HG02610 (cell line): ENCODE measurements around the gene JADE2.
A peak's percentile ranks its signal among the peaks of the same experiment; 100 is the strongest.
"Not testable (repeated sequence)": the region's sequence is repeated elsewhere in the genome, so short reads cannot be mapped to it uniquely, and the experiment has no call there.

Experiments
- ATAC-seq: cut with Tn5 transposase; IDR thresholded peaks from one replicate; pipeline ENCODE4 v1.9.1; 2021; ENCODE audit warnings: mild to moderate bottlenecking, moderate library complexity; ENCODE audit not compliant: unreplicated experiment

JADE2 gene

DNA sequence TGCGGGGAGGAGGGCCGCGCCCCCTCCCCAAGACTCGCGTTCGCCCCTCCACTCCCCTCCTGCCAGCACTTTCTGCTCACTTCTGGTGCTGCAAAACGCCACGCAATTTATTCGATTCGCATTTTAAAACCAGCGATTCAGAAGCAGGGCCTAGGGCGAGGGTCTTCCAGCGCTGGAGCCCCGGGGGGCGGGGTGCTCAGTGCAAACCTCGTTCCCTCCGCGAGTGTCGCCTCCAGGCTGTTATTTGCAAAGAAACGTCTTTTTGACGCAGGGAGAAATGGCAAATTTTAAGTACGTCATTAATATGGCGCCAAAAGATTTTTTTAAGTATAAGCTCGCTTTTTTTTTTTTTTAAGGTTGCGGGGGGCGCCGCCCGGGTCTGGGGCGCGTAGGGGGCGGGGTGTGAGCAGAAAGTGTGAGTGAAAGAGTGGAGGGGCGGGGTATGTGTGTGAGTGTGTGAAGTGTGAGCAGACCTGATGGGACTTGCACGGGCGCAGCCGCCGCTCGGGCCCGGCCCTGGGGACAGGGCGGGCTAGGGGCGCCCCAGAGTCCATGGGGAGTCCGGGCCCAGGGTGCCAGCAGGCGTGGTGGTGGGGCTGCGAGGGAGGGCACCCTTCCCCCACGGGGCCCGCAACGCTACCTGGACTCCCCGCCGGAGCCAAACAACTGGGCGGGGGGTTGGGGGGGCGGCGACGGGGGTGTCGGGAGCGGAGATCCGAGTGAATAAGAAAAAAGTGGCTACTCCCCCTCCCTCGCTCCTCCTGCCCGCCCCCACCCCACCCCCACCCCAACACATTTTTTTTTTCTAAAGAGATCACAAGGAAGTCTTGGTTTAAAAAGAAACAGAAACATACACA lies at the start of gene JADE2:
JADE2 (plus strand) TSS at position 845 of the 857 bp plus-strand sequence. CDS start 10,188 bp downstream, outside the sequence.
- ATAC-seq = peak; percentile 33

DNA sequence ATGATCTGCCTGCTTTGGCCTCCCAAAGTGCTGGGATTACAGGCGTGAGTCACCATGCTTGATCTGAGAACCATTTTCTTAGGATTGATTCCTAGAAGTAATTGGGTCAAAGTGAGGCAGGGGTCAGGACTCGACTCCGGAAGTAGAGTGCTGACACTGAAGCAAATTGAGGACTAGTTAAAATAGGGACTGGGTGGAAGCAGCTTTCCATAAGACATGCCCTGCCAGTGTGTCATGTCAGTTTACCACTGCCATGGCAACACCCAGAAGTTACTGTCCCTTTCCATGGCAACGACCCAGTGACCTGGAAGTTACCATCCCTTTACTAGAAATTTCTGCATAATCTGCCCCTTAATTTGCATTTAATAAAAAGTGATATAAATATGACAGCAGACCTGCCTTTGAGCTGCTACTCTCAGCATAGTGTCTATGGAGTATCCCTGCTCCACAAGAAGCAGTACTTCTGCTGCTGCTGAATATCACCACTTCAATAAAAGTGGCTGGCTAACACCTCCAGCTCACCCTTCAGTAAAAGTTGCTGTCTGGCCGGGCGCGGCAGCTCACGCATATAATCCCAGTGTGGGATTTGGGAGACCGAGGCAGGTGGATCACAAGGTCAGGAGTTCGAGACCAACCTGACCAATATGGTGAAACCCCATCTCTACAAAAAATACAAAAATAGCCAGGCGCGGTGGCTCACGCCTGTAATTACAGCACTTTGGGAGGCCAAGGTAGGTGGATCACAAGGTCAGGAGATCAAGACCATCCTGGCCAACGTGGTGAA lies 47.8 kb upstream of the JADE2 start:
- no peak for ATAC-seq

DNA sequence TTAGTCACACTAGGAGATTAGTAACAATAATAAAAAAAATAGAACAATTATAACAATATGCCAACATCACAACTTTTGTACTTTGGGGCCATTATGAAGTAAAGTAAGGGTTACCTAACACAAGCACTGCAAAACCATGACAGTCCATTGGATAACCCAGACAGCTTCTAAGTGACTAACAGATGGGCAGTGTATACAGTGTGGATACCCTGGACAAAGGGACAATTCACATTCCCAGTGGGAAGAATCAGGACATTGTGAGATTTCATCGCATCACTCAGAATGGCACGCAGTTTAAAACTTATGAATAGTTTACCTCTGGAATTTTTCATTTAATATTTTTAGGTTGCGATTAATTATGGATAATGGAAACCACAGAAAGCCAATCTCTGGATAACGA lies 45.6 kb upstream of the JADE2 start:
- ATAC-seq = no peak

- no peak for ATAC-seq
Observed at GRCh38 chr5:134489227-134489944, 36.1 kb upstream of the JADE2 start.

- ATAC-seq = no peak
Observed at GRCh38 chr5:134490255-134490924, 35.1 kb upstream of the JADE2 start.

GRCh38 chr5:134490925-134491271 lies 34.6 kb upstream of the JADE2 start:
- no peak for ATAC-seq

DNA sequence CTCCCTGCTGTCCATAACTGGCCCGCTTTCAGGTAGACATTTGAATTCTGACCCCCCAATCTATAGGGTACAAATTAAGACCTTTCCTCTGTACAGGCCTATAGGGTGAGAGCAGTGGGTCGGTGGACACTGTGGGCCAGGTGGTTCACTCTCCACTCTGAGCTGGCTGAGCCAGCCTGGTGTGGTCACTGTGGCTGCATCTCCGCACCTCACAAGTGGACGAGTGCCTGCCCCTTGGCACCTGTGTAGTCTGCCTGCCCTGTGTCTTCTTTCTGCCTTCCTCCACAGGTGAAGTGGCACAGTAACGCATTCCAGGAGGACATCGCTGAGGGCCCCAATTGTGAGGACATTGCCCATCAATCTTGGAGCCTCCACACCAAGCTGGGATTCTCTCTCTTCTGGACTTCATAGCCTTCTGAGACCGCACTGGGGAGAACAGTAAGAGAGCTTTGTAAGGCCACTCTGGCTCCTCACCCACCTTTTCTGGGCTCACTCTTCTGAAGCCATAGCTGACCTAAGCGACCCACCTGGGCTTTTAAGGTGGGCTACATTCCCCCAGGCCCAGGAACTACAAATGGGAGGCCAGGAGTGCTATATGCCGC lies 33.5 kb upstream of the JADE2 start:
- ATAC-seq = no peak

GRCh38 chr5:134492568-134492967 lies 32.9 kb upstream of the JADE2 start:
- ATAC-seq = no peak

DNA sequence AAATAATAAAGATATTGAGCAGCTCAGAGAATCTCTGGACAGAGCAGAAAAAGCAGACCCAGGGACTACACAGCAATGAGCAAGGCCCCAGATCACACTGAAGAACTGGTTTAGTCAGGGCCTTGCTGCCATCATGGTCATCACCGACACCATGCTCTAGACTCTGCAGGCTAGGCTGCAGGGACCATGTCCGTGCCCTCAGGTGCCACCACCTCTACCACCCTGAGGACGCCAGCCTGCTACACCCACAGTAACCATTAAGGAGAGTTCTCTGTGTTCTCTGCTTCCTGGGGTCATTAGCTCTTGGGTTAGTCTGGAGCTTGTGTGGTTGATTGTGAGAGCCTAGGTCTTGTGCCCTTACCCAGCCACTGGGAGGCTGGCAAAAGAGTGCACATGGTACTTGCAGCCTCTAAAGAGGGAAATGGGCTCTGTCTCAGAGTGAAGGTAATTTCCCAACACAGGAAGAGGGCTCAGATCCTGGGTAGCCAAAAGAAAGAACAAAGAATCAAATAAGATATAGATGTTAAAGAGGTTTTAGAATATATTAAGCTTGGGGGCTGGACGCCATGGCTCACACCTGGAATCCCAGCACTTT lies 31.9 kb upstream of the JADE2 start:
- ATAC-seq = no peak

DNA sequence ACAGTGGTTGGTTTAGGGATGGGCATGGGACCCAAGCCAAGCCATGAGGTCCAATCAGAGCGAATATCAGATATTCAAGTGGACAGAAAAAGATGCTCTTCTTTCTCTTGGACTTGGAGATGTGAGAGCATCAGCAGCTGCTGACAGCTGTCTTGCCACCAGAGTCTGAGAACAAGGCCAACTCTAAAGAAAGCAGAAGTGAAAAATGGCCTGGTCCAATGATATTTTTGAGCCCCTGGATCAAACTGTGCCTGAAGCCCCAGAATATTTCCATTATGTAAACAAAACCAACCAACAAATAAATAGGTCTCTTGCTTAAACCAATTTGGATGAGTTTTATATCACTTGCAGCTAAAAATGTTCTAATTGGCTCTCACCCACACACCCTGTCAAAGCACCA lies 30.7 kb upstream of the JADE2 start:
- peak; percentile 51 for ATAC-seq

DNA sequence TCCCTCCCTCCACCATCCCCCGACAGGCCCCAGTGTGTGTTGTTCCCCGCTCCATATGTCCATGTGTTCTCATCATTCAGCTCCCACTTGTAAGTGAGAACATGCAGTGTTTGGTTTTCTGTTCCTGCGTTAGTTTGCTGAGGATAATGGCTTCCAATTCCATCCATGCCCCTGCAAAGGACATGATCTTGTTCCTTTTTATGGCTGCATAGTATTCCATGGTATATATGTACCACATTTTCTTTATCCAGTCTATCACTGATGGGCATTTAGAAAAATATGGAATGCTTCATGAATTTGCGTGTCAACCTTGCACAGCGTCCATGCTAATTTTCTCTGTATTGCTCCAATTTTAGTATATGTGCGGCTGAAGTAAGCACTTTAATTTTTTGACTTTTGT lies 25.6 kb upstream of the JADE2 start:
- ATAC-seq = not testable (repeated sequence)

DNA sequence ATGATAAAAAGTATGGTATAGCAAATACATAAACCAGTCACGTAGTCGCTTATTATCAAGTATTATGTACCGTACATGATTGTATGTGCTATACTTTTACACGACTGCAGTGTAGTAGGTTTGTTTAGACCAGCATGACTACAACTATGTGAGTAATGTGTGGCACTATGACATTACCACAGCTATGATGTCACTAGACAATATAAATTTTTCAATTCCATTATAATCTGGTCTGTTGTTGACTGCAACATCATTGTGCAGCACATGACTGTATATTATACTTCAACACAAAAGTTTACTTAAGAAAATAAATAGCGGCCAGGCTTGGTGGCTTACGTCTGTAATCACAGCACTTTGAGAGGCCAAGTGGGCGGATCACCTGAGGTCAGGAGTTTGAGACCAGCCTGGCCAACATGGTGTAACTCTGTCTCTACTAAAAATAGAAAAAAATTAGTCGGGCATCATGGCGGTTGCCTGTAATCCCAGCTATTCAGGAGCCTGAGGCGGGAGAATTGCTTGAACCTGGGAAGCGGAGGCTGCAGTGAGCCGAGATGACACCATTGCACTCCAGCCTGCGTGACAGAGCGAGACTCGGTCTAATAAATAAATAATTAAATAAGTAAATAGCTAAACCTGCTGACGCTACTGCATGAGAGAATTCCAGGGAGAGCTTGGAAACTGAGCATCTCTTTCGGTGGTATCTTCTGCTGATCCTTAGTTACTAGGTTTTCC lies 24.6 kb upstream of the JADE2 start:
- ATAC-seq = no peak

DNA sequence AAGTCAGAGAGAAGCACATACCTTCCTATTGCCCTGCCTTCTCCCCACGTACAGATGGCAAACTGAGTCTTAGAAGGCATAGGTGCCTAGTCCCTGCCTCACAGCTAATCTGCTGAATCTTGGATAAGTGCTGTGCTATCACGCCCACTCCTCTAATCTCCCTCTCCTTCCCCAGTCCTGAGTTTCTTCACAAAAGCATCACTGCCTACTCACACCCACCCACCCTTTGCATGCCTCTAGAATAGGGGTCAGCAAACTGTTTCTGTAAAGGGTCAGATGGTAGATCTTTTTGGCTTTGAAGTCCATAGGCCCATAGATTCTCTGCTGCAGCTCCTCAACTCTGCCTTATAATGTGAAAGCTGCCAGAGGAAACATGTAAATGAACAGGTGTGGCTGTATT lies 23.2 kb upstream of the JADE2 start:
- no peak for ATAC-seq

DNA sequence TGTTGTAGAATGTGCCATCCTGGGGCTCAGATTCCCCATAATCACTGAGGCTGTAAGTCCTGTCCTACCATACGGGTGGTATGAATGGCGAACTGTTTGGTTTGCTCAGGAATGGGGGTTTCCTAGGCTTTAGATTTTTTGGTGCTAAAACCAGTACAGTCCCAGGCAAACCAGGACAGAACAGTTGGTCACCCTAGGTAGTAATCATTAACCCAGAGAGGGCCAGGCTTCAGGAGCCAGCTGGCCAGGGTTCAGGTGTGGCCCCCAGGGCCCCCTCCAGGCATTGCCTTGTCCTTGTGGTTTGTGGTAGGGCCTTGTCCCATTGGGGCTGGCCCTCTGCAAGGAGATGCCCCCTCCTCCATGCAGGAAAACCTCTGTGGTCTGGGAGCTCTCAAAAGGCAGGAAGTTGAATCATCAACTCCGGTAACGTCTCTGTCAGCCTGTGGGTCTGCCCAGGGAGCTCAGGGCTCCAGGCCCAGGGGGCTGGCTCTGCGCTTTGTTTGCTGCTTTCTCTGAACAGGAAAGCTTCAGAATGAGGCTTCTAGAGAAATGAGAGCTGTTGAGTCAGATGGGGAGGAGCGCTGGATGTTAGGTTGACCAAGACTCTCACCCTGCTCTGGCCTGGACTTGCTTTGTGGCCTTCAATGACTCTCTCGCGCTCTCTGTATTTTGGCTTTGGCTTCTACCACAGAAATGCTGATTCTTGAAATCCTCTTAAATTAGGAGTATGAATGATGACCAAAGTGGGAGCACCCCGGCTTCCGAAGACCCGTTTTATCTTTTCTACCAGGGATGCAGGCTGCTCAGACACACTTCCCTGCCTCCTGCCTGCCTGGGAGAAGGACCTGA lies 22.2 kb upstream of the JADE2 start:
- ATAC-seq = peak; percentile 91

GRCh38 chr5:134503937-134504437 lies 21.5 kb upstream of the JADE2 start:
- no peak for ATAC-seq

- no peak for ATAC-seq
Observed at GRCh38 chr5:134504629-134505300, 20.7 kb upstream of the JADE2 start.

DNA sequence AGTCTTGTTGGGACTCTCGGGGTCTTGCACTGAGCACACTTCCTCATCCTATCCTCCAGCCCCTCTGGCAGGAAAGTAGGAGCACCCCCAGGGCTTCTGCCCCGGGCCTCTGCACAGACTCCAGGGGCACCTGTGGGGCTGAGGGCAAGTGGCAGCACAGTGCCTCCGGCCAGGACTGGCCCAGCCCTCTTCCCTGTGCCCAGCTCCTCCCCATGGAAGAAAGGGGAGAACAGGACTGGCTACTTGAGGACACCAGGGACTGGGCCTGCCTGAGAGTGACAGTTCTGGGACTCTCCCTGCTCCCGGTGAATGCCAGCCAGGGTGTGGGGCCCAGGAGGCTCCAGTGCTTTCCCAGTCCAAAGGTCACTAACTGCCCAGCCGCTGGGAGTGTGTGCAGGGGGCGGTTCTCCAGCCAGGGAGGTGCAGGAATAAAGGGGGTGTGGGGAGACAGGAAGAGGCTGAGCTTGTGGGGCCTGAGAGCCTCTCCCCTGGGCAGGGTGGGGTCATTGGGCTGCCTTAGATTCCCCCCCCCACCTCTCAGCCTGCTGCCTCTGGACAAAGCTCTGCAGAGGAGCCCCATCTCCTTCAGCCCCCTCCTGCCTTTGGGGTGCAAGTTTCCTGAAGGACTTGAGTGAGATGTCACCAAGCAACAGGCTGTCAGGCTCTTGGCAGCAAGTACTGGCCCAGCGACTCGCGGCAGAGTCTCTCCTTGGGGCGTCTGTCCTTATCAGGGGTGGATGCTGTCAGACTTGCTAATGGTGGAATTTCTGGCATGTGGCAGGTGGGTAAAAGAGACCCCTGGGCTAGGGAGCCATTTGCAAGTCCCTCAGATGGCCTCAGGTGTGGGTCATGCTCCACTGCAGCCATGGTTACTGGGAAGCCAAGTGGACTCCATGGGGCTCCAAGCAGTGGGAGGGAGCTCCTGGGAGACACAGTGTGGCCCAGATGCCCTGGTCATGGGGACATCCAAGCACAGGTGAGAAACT lies 19.1 kb upstream of the JADE2 start:
- ATAC-seq = no peak
